ENCODE measurements around the gene SLC22A7. TPM values are rescaled to one million over a fixed set of nuclear protein-coding genes. Genes with fewer than 3 reads are reported as not detected.

SLC22A7 gene
- total and polyA plus RNA-seq, 2 experiments from 2014 or later, result 0.31 TPM; not detected in 1

- Histone ChIP-seq H2AFZ (no peak overlapping the region), H3K4me3 (no peak overlapping the region), H3K79me2 (replicated peaks; ENCODE audit: insufficient read depth) (no peaks in the 10 kb centered on the region), H3F3A (replicated peaks; ENCODE audit: low read depth) (no peaks in the 10 kb centered on the region), H3K9me2 (ENCODE audit: insufficient read depth) (peaks cover 8% of the 10 kb centered on the region; the same call in 1 of the 2 replicates), H4K20me1 (replicated peaks; ENCODE audit: insufficient read depth) (no peaks in the 10 kb centered on the region), H3K27ac (ENCODE audit: low read depth) (no peak overlapping the region), H3K4me1 (ENCODE audit: insufficient read depth) (no peaks in the 10 kb centered on the region), H3K36me3 (ENCODE audit: insufficient read depth) (no peaks in the 10 kb centered on the region), H3K4me2 (no peak overlapping the region), H3K27me3 (ENCODE audit: insufficient read depth) (no peaks in the 10 kb centered on the region)
- no peaks in the 10 kb centered on the region for H3K36me3 Mint-ChIP-seq (ENCODE audit: low read depth)
- no peak overlapping the region for H3K27ac Mint-ChIP-seq
- H3K9me3 Mint-ChIP-seq, result no peaks in the 10 kb centered on the region
- H3K27me3 Mint-ChIP-seq (ENCODE audit: insufficient read depth, low read depth, poor library complexity), result peaks cover 6% of the 10 kb centered on the region
- DNase-seq (ENCODE audit: low spot score) (no peak), ATAC-seq (no peak)
- no peak overlapping the region for H3K4me3 Mint-ChIP-seq
- no peak for TF ChIP-seq EZH2 (IDR thresholded peaks at IDR 0.05; ENCODE audit: low read depth, unreplicated experiment)
- no peak for TF ChIP-seq STAT1 (IDR thresholded peaks at IDR 0.05; ENCODE audit: unreplicated experiment)
- TF ChIP-seq, protein P1, sequence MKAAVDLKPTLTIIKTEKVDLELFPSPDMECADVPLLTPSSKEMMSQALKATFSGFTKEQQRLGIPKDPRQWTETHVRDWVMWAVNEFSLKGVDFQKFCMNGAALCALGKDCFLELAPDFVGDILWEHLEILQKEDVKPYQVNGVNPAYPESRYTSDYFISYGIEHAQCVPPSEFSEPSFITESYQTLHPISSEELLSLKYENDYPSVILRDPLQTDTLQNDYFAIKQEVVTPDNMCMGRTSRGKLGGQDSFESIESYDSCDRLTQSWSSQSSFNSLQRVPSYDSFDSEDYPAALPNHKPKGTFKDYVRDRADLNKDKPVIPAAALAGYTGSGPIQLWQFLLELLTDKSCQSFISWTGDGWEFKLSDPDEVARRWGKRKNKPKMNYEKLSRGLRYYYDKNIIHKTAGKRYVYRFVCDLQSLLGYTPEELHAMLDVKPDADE (IDR thresholded peaks at IDR 0.05), result no peak
- TF ChIP-seq JUNB (IDR thresholded peaks at IDR 0.05; ENCODE audit: unreplicated experiment), result no peak
- no peak for TF ChIP-seq POLR2AphosphoS5 (IDR thresholded peaks at IDR 0.05; ENCODE audit: low read depth)
- TF ChIP-seq, protein P2, sequence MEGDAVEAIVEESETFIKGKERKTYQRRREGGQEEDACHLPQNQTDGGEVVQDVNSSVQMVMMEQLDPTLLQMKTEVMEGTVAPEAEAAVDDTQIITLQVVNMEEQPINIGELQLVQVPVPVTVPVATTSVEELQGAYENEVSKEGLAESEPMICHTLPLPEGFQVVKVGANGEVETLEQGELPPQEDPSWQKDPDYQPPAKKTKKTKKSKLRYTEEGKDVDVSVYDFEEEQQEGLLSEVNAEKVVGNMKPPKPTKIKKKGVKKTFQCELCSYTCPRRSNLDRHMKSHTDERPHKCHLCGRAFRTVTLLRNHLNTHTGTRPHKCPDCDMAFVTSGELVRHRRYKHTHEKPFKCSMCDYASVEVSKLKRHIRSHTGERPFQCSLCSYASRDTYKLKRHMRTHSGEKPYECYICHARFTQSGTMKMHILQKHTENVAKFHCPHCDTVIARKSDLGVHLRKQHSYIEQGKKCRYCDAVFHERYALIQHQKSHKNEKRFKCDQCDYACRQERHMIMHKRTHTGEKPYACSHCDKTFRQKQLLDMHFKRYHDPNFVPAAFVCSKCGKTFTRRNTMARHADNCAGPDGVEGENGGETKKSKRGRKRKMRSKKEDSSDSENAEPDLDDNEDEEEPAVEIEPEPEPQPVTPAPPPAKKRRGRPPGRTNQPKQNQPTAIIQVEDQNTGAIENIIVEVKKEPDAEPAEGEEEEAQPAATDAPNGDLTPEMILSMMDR (conservative IDR thresholded peaks at IDR 0.05; ENCODE audit: low read depth in 2 of 2), result no peak
- peaks cover 4% of the 10 kb centered on the region; the same call in 2 of the 3 replicates for H3K4me1 Mint-ChIP-seq
Observed at GRCh38 chr6:43296780-43297497, 1.1 kb upstream of the SLC22A7 start.

GRCh38 chr6:43298565-43299337, 691 bp downstream of the SLC22A7 start:
- no peaks in the 10 kb centered on the region for H3K27me3 ChIP-seq (ENCODE audit: insufficient read depth)
- no peak for DNase-seq (ENCODE audit: low spot score)
- no peak overlapping the region for H2AFZ ChIP-seq
- TF ChIP-seq REST (IDR thresholded peaks at IDR 0.05; ENCODE audit: unreplicated experiment) (no peak), POLR2AphosphoS5 (IDR thresholded peaks at IDR 0.05; ENCODE audit: low read depth) (no peak), NANOG (IDR thresholded peaks at IDR 0.05; ENCODE audit: borderline replicate concordance) (no peak)
- H3K36me3 ChIP-seq (ENCODE audit: insufficient read depth), result no peaks in the 10 kb centered on the region
- H3K4me3 Mint-ChIP-seq, result no peak overlapping the region
- H3K4me3 ChIP-seq, result no peak overlapping the region
- H3K27ac Mint-ChIP-seq, result no peak overlapping the region
- H3K27me3 Mint-ChIP-seq (ENCODE audit: insufficient read depth, low read depth, poor library complexity), result peaks cover 8% of the 10 kb centered on the region
- H3K4me1 Mint-ChIP-seq, result peaks cover 4% of the 10 kb centered on the region; the same call in 2 of the 3 replicates
- no peak overlapping the region for H3K27ac ChIP-seq (ENCODE audit: low read depth)
- H3K36me3 Mint-ChIP-seq (ENCODE audit: low read depth), result no peaks in the 10 kb centered on the region
- peaks cover 4% of the 10 kb centered on the region; the same call in 1 of the 2 replicates for H3K9me2 ChIP-seq (ENCODE audit: insufficient read depth)
- H3F3A ChIP-seq (replicated peaks; ENCODE audit: low read depth), result no peaks in the 10 kb centered on the region
- H4K20me1 ChIP-seq (replicated peaks; ENCODE audit: insufficient read depth), result no peaks in the 10 kb centered on the region
- no peaks in the 10 kb centered on the region for H3K4me1 ChIP-seq (ENCODE audit: insufficient read depth)
- no peak for ATAC-seq
- no peaks in the 10 kb centered on the region for H3K79me2 ChIP-seq (replicated peaks; ENCODE audit: insufficient read depth)
- no peak overlapping the region for H3K4me2 ChIP-seq
- no peaks in the 10 kb centered on the region for H3K9me3 Mint-ChIP-seq
